ENCODE measurements around the gene GALNT14.

GALNT14 gene

DNA sequence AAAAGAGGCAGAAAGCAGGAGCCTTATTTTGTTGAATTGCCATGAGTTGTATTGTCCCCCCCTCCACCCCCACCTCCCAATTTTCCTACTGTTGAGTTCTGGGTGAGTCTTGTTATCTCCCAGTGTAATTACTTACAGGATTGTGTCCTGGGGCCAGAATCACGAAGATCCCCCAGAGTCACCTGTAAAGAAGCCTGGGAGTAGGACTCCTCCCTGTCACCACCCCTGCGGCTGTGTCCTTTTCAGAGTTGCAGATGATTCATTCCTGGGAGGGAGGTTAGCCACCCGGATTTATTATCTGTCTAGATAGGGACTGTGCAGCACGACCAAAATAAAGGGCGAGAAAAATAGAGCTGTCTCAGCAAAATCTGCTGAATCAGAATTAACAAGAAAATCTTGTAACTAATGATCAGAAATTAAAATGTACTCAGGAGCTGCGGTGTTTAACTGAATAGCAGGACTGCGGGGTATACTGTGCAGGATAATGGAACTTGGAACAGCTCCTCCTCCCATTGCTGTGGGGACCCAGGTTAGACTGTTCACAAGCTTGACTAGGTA is 249.3 kb downstream of the GALNT14 start:
- no peak for DNase-seq (ENCODE audit: low spot score)

DNA sequence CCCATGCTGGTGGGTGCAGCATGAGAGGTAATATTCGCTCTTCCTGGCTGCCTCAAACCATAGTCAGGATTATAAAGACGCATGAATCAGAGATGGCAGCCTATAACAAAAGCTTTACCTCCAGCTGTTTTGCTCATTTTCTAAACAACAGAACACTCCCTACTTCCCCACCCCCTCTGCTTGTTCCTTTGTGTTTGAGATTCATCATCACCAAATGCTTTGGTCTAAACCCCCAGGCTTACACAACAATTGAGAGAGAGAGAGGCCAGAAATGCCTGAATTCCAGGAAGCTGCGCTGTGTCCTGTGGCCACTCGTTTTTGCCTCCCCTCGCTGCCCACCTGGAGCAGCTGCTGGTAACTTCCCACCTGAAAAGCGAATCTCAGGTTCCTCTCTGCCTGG is 252.2 kb downstream of the GALNT14 start:
- no peak for DNase-seq (ENCODE audit: low spot score)

DNA sequence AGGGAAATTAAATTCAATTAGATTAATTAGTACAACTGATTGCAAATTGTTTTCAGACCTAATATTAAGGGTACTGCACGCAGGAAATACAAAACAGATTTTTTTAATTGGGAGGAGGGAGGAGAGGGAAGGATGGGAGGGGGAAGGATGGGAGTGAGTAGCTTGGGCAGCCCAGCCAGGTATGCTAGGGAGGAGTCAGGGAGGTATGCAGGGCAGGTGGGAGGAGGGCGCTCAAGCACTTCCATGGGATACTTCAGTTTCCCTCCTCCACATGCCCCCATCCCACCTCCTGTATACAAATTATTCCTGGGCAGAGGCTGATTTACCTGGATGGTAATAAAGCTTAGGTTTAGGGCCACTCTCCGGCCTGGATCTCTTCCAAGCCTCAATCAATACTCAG is 254.4 kb downstream of the GALNT14 start:
- DNase-seq (ENCODE audit: low spot score) = no peak

DNA sequence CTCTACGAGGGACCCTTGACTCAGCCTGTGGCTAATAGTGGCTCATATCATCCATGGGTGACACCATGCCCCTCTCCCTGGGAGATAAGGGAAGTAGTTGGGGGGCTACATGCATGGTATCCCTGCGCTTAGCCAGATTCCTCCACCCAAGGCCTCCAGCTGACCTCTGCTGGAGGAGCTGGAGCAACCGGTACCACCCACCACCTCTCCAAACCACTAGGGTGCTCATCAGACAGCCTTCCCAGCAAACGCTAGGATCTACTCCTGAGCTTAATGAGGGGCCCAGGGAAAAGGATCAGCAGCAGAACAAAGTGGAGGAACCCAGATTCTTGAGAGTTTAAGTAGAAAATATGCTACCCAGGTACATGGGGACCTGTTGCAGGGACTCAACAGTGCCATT is 255.1 kb downstream of the GALNT14 start:
- DNase-seq (ENCODE audit: low spot score) = no peak

DNA sequence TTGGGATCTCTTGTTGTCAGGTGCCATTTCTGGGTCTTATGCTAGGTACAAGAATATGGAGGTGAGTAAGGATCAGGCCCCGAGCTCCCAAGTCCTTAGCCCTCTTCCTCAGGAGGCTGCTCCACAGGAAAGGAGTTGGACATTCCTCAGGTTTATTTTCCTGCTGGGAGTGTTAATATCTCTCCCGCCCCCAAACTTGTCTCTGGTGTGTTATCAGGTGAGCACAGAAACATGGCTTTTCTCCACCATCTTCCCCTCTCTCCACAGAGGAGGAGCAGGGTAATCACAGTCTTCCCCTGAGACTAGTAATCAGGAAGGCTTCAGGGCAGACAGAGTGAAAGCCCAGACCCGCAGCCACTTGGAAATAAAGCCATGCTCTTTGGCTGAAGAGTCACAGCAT is 257.7 kb downstream of the GALNT14 start:
- no peak for DNase-seq (ENCODE audit: low spot score)

DNA sequence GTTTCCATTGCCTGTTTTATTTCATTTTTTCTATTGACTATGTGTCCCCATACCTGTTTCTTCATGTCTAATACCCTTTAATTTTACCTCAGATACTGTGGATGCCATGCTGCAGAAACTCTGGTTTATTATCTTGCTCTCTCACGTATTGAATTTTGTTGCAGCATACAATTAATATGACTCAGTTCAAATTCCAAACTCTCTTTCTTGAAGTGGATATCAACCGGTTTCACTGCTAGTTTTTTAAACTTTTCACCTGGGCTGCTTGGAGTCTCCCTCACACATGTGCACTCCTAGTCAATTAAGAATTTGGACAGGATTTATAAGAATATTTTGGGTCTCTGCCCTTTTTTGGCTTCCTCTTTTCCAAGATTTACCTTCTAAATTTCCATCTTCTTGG is 260.4 kb downstream of the GALNT14 start:
- DNase-seq (ENCODE audit: low spot score) = no peak

DNA sequence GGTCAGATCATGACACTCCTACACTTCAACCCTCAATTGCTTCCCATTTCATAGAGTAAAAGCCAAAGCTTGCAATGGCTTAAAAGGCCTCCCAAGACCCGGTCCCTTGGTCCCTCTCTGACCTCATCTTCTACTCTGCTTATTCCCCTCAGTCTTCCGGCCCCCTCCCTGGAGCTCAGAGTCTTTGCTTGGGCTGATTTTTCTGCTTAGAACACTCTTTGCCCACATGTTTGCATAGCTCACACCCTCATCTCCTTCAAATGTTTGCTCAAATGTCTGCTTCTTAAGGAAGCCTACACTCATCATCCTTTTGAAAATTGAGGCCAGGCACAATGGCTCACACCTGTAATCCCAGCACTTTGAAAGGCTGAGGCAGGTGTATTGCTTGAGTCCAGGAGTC is 265.4 kb downstream of the GALNT14 start:
- no peak for DNase-seq (ENCODE audit: low spot score)

DNA sequence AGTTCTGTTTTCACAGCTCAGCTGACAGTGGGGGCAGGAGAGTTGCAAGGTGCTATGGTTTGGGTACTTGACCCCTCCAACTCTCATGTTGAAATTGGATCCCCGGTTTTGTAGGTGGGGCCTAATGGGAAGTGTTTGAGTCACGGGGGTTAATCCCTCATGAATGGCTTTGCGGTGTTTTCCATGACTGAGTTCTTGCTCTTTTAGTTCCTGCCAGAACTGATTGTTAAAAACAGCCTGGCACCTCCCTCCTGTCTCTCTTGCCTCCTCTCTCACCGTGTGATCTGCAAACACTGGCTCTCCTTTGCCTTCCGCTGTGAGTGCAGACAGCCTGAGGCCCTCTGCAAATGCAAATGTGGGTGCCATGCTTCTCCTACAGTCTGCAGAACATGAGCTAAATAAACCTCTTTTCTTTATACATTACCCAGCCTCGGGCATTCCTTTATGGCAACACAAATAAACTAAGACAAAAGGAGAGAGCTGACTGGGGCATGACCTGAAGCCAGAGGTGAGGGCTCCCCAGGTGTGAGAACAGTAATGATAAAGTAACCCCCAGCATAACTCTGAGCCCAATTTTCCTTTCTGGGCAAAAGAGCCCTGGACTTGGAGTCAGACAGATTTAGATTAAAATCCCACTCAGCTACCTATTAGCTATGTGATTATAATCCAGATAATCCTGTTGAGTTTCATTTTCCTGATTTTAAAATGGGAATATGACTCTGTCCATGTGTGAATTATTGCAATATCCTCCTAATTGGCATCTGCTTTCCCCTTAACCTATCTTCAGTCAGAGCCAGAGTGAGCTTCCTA is 266.1 kb downstream of the GALNT14 start:
- DNase-seq (ENCODE audit: low spot score) = no peak

DNA sequence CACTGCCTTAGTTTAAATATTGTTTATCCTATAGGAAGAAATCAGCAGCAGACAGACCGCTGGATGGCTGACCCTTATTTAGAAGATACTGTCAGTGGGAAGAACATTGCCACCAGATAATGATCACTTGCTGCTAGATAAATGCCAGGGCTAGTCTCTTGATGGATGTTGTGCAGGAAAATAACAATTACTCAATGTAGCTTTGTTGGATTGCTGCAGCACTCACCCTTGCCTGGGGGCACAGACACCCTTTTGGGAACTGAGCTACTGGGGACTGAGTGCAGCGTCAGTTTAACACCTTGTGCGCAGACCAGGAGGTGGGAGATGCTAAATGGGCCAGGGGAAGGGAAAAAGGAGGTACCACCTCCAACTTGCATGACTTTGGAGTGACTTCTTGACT is 266.8 kb downstream of the GALNT14 start:
- no peak for DNase-seq (ENCODE audit: low spot score)

DNA sequence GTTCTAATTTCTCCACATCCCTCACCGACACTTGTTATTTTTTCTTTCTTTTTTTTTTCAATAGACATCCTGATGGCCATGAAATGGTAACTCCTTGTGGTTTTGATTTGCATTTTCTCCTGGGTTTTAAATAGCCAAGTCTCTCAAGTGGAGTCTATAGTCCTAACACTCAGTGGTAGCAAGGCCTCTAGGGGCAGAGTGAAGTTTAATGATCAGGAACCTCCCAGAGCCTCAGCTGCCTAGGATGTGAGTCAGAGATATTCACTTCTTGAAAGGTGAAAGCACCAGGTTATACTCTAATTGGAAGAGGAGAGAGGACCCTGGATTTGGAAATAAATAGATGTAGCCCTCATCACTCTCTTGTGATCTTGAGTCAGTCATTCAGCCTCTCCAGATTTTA is 268.3 kb downstream of the GALNT14 start:
- DNase-seq (ENCODE audit: low spot score) = no peak

DNA sequence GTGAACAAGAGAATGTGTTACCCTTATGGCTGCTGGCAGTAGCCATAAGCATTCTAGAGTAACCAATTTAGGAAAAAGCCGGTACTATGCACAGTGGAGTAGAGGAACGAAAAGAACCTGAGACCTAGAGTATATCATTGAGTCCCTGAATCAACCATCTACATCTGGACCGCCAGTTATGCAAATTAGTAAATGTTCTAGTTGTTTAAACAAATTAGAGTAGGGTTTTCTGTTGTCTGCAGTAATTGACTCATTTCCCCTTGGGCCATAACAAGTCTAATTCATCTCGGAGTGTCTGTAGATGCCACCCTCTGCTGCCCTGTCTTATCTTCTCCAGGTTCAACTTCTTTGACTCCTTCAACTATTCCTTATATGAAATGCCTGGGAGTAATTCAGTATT is 270.9 kb downstream of the GALNT14 start:
- no peak for DNase-seq (ENCODE audit: low spot score)

DNA sequence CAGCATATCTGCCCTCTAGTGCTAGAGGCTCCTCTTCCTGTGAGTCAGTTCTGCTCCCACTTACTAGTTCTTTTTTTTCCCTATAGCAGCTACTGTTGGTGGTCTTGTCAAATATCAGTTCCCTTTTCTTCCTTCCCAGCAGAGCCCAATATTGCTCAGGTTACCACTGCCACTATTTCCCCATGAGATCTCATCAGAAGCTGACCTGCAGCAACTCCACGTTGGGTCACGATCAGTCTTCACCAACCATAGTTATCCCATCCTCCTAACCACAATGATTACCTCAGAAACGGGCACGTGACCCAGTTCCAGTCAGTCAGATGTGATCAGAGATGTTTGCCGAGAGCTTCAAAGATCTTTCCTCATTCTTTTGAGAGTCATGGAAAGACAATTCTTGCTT is 271.3 kb downstream of the GALNT14 start:
- DNase-seq (ENCODE audit: low spot score) = no peak

DNA sequence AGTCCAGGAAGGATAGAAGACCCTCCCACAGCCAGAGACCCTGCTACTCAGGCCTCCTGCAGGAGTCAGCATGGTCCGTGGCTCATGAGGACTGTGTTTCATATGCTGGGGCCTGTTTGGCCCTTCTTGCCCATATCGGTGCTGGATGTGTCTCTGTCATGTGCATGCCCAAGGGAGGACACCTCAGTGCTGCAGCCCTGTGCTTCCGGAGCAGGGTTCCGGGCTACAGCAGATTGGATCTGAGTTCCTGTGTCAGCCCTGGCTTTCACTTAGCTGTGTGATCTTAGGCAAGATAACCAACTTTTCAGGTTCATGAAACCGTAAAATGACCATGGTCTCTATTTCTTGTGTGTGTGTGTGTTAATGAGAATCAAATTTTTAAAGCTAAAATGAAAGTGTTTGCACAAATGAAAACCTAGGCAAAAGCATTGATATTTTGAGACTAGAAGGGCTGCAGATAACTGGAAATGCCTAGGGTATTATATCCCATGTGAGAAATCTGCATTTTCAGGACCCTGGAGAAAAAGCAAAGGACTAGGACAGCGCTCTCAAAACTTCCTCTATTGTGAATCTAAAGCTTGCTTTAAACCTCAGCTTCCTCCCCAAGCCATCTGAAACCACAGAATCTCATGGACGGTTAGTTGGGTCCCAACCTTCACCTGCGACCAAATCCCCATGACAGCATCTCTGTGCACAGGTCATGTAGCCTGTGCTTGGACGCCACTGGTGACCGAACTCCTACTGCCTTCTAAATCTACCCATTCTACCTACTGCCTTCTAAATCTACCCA is 272.2 kb downstream of the GALNT14 start:
- no peak for DNase-seq (ENCODE audit: low spot score)

DNA sequence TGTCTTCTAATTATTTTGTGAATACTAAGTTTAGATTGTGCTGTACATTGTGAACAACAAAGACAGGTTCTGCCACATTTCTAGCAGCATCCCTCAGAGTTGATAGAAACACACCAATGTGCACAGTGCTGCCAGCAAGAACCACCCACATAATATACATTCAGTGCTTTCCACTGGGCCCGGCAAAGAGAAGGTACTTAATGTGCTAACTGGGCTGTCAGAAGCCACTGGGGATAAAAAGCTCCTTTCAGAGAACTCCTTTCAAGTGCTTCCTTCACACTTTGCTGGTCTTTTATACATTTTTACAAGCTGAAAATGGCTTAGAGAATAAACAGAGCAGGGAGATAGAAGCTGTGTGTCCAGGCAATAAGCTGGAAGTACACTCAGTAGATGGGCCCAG is 273.0 kb downstream of the GALNT14 start:
- DNase-seq (ENCODE audit: low spot score) = no peak

DNA sequence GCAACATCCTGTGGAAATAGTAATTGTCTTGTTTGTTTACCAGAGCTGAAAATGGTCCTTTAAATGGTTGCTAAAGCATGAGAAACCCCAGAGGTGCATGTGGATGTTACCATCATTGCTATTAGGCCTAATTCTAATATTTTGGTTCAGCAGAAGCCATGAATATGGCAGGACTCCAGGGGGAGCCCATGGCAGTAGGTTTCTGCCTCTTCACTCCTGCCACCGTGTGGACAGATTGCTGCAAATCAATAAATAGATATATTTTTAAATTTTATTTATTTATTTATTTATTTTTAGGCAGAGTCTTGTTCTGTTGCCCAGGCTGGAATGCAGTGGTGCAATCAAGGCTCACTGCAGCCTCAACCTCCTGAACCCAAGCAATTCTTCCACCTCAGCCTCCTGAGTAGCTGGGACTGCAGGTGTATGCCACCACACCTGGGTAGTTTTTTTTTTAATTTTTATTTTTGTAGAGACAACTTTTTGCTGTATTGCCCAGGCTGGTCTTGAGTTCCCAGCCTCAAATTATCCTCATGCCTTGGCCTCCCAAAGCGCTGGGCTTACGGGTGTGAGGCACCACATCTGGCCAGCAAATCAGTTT is 276.1 kb downstream of the GALNT14 start:
- DNase-seq (ENCODE audit: low spot score) = peak; percentile 61

DNA sequence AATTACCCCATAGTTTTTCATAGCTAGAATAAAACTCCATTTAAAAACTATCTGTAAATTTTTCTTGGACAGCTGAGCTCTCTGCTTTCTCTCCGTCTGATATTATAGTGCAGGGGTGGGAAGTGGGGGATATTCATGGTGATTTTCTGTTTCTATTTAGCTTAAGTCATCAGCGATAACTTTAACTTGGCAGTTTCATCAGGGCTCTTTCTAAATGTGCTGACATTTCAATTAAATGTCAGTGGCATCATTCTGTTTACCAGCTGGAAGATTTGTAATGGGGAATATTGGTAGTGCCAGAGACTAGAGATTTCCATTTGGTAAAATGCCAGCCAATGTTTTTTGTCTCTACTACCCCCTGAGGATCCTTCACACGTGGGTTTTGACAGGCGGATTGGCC is 277.5 kb downstream of the GALNT14 start:
- no peak for DNase-seq (ENCODE audit: low spot score)

Data from AG08396 (cell line).